K562 (cell line): ENCODE measurements around the gene PI4KA. TPM values are rescaled to one million over a fixed set of nuclear protein-coding genes. Genes with fewer than 3 reads are reported as not detected.

Experiments
- ADNP ChIP-seq: fragments of 200-800 bp; sonication (Bioruptor generic); IDR thresholded peaks from 2 replicates; pipeline ENCODE4 v1.6.1; 2016; ENCODE audit warnings: missing genetic modification characterization, missing compliant biosample characterization
- DPF2 ChIP-seq: fragments of 450-650 bp; IDR thresholded peaks from 2 replicates; pipeline ENCODE4 v1.6.1; 2016
- HDAC8 ChIP-seq: fragments of 450-650 bp; IDR thresholded peaks from 2 replicates; pipeline ENCODE4 v1.6.1; 2016; ENCODE audit warnings: mild to moderate bottlenecking, missing genetic modification characterization, moderate library complexity, missing compliant biosample characterization
- HINFP ChIP-seq: fragments of 450-650 bp; conservative IDR thresholded peaks from 2 replicates; pipeline ENCODE4 v1.6.1; 2016; ENCODE audit warnings: missing genetic modification characterization, low read depth, mild to moderate bottlenecking, control low read depth, missing compliant biosample characterization
- SMAD2 ChIP-seq: fragments of 150-350 bp; IDR thresholded peaks from 2 replicates; pipeline ENCODE4 v1.6.1; 2014; ENCODE audit warnings: low read depth, mild to moderate bottlenecking, low read length
- TFAM ChIP-seq: fragments of 250-450 bp; sonication (Bioruptor Pico); conservative IDR thresholded peaks from 2 replicates; pipeline ENCODE4 v1.5.0; 2021; ENCODE audit warnings: mild to moderate bottlenecking, moderate library complexity
- ZNF134 ChIP-seq: fragments of 250-450 bp; sonication (Bioruptor Pico); conservative IDR thresholded peaks from 2 replicates; pipeline ENCODE4 v1.4.0; 2020
- ZNF398 ChIP-seq: fragments of 250-450 bp; sonication (Bioruptor Pico); IDR thresholded peaks from 2 replicates; pipeline ENCODE4 v1.8.0; 2021; ENCODE audit warnings: moderate library complexity, mild to moderate bottlenecking, inconsistent platforms
- ZNF512 ChIP-seq: IDR thresholded peaks from 2 replicates; pipeline ENCODE4 v1.6.1; 2016; ENCODE audit warnings: missing genetic modification characterization, missing compliant biosample characterization
- polyA plus RNA-seq, 8 experiments: library from polyadenylated mRNA; depleted of rRNA in 4 of 8; stranded (reverse) in 5 of 8; unstranded in 3 of 8; fragments of >200 nt; fragmentation: Nextera tagmentation in 2 of 8; fragmentation: Illumina TruSeq in 1 of 8; extraction: Ambion mirVana in 2 of 8; extraction: Trizol in 1 of 8; gene quantifications; 2 replicates each; pipeline versions ENCODE4 v1.2.1 to v1.2.3, GENCODE V29; 2011 to 2014; ENCODE audit warnings: inconsistent platforms in 1 of 8, missing spikeins in 1 of 8
- total RNA-seq, 7 experiments: library from RNA; depleted of rRNA in 6 of 7; stranded (reverse); fragments of >200 nt in 6 of 7; fragmentation: Illumina TruSeq in 2 of 7; extraction: Trizol in 2 of 7; gene quantifications; 2 replicates each; pipeline versions ENCODE4 v1.2.1 to v1.2.3, GENCODE V29; 2011 to 2021; ENCODE audit warnings: low replicate concordance in 1 of 7
- TF ChIP-seq, protein P1 (sequence below): fragments of 450-650 bp; formaldehyde crosslinking; IDR thresholded peaks from 2 replicates; pipeline ENCODE4 v1.4.0; 2022; ENCODE audit warnings: missing genetic modification characterization
- TF ChIP-seq, protein P2 (sequence below): fragments of 450-650 bp; formaldehyde crosslinking; conservative IDR thresholded peaks from 2 replicates; pipeline ENCODE4 v1.4.0; 2022; ENCODE audit warnings: mild to moderate bottlenecking, missing genetic modification characterization
- TF ChIP-seq, protein P3 (sequence below): sonication (generic); formaldehyde crosslinking; IDR thresholded peaks from 2 replicates; pipeline ENCODE4 v1.9.0; 2022; ENCODE audit warnings: mild to moderate bottlenecking, missing genetic modification reagents
- TF ChIP-seq, protein P4 (sequence below): fragments of 450-650 bp; IDR thresholded peaks from 2 replicates; pipeline ENCODE4 v1.6.1; 2016

PI4KA gene
- total and polyA plus RNA-seq, 9 of the 15 experiments (the other 6 are each of a cell fraction or from before 2014, with no cell fraction given) = 7.3 to 187 (median 84.7) TPM

DNA sequence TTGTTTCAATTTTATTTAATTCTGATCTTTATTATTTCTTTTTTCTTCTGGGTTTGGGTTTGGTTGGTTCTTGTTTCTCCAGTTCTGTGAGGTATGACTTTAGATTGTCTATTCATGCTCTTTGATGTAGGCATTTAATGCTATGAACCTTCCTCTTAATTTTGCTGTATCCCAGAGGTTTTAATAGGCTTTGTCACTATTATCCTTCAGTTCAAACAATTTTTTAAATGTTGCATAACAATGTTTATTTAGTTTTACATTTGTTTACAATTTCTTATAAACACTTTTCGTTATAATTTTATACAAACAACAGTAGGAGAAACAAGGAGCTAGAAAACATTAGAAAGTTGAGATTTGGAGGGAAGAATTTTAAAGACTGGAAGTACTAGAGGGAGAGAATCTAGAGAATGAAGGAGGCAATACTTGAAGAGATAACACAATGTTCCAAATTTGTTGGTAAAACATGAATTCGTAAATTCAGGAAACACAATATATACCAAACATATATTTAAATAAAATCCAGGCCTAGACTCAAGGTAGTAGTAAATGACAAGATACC is 180.8 kb downstream of the PI4KA start (continued):
- TF ChIP-seq ZNF398 (CRISPR knock-in tag) = 0 out of 2 replicates have a peak, but pooled peaks have one; percentile 22
- TF ChIP-seq, protein P1, sequence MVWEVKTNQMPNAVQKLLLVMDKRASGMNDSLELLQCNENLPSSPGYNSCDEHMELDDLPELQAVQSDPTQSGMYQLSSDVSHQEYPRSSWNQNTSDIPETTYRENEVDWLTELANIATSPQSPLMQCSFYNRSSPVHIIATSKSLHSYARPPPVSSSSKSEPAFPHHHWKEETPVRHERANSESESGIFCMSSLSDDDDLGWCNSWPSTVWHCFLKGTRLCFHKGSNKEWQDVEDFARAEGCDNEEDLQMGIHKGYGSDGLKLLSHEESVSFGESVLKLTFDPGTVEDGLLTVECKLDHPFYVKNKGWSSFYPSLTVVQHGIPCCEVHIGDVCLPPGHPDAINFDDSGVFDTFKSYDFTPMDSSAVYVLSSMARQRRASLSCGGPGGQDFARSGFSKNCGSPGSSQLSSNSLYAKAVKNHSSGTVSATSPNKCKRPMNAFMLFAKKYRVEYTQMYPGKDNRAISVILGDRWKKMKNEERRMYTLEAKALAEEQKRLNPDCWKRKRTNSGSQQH = no peak
- TF ChIP-seq ZNF134 = no peak
- TF ChIP-seq HDAC8 (tag) = no peak
- TF ChIP-seq, protein P2, sequence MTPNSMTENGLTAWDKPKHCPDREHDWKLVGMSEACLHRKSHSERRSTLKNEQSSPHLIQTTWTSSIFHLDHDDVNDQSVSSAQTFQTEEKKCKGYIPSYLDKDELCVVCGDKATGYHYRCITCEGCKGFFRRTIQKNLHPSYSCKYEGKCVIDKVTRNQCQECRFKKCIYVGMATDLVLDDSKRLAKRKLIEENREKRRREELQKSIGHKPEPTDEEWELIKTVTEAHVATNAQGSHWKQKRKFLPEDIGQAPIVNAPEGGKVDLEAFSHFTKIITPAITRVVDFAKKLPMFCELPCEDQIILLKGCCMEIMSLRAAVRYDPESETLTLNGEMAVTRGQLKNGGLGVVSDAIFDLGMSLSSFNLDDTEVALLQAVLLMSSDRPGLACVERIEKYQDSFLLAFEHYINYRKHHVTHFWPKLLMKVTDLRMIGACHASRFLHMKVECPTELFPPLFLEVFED (CRISPR knock-in tag) = no peak
- TF ChIP-seq ZNF512 = no peak
- no peak for TF ChIP-seq SMAD2
- TF ChIP-seq HINFP (tag) = 0 out of 2 replicates have a peak, but pooled peaks have one; percentile 32
- TF ChIP-seq, protein P3, sequence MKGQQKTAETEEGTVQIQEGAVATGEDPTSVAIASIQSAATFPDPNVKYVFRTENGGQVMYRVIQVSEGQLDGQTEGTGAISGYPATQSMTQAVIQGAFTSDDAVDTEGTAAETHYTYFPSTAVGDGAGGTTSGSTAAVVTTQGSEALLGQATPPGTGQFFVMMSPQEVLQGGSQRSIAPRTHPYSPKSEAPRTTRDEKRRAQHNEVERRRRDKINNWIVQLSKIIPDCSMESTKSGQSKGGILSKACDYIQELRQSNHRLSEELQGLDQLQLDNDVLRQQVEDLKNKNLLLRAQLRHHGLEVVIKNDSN (CRISPR knock-in tag) = no peak
- no peak for TF ChIP-seq TFAM (CRISPR knock-in tag)
- TF ChIP-seq ADNP (tag) = no peak
- no peak for TF ChIP-seq DPF2
- TF ChIP-seq, protein P4, sequence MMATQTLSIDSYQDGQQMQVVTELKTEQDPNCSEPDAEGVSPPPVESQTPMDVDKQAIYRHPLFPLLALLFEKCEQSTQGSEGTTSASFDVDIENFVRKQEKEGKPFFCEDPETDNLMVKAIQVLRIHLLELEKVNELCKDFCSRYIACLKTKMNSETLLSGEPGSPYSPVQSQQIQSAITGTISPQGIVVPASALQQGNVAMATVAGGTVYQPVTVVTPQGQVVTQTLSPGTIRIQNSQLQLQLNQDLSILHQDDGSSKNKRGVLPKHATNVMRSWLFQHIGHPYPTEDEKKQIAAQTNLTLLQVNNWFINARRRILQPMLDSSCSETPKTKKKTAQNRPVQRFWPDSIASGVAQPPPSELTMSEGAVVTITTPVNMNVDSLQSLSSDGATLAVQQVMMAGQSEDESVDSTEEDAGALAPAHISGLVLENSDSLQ = no peak
